CD4-positive, alpha-beta T cell (primary cell): ENCODE measurements around the gene PTDSS2. TPM values are rescaled to one million over a fixed set of nuclear protein-coding genes. Genes with fewer than 3 reads are reported as not detected.
A peak's percentile ranks its signal among the peaks of the same experiment; 100 is the strongest.

Experiments
- ATAC-seq: fragments of 200-7000 bp; cut with Tn5 transposase; one replicate; pipeline ENCODE4 v1.10.0; 2022; ENCODE audit warnings: mild to moderate bottlenecking; ENCODE audit not compliant: poor library complexity
- CTCF ChIA-PET: fragments of 350-600 bp; sonication (Branson Sonifier 250); formaldehyde crosslinking; loops from one replicate; lab custom pipeline; 2021; ENCODE audit warnings: antibody characterized with exemption, inconsistent platforms; lab: Charles Lee
- POLR2A ChIA-PET: fragments of 350-600 bp; sonication (Branson Sonifier 250); formaldehyde crosslinking; loops from one replicate; lab custom pipeline; 2021; ENCODE audit warnings: antibody characterized with exemption, inconsistent platforms; lab: Charles Lee
- DNase-seq, 14 experiments: peaks; one replicate each; pipeline ENCODE4 v3.0.0-alpha.2; 2013 to 2020; ENCODE audit warnings: mixed read lengths in 2 of 14
- H3K27ac ChIP-seq, 2 donors: one replicate each; pipeline versions ENCODE4 v1.5.1 to v1.7.0; 2013; ENCODE audit warnings: low read length in 2 of 2, low read depth in 1 of 2, mild to moderate bottlenecking in 1 of 2
- H3K27me3 ChIP-seq, 2 experiments: 1 replicate in 1 of 2; 2 replicates in 1 of 2; pipeline versions ENCODE4 v1.6.1 to v1.7.0; 2013; ENCODE audit warnings: low read length in 2 of 2, control low read depth in 1 of 2, mild to moderate bottlenecking in 1 of 2, moderate library complexity in 1 of 2; ENCODE audit not compliant: insufficient read depth in 2 of 2, control insufficient read depth in 1 of 2
- H3K36me3 ChIP-seq: one replicate; pipeline ENCODE4 v1.6.1; 2013; ENCODE audit warnings: low read length, control low read depth; ENCODE audit not compliant: insufficient read depth
- H3K4me1 ChIP-seq: one replicate; pipeline ENCODE4 v1.6.1; 2013; ENCODE audit warnings: low read length, control low read depth; ENCODE audit not compliant: insufficient read depth
- H3K4me3 ChIP-seq: one replicate; pipeline ENCODE4 v1.5.1; 2013; ENCODE audit warnings: mild to moderate bottlenecking, low read length, moderate library complexity
- H3K9me3 ChIP-seq, 2 experiments: 1 replicate in 1 of 2; 2 replicates in 1 of 2; pipeline versions ENCODE4 v1.6.1 to v1.7.0; 2013; ENCODE audit warnings: low read length in 2 of 2, mild to moderate bottlenecking in 2 of 2, control low read depth in 1 of 2, moderate library complexity in 1 of 2; ENCODE audit not compliant: control insufficient read depth in 1 of 2, insufficient read depth in 1 of 2
- H3K27ac Mint-ChIP-seq: one replicate; pipeline ENCODE4 v1.8.0; 2020; ENCODE audit warnings: mixed read lengths
- H3K27me3 Mint-ChIP-seq: one replicate; pipeline ENCODE4 v1.8.0; 2021; ENCODE audit warnings: mixed read lengths
- H3K36me3 Mint-ChIP-seq: one replicate; pipeline ENCODE4 v1.8.0; 2021; ENCODE audit warnings: low read depth, mixed read lengths
- H3K4me1 Mint-ChIP-seq: one replicate; pipeline ENCODE4 v1.8.0; 2021; ENCODE audit warnings: low read depth, mixed read lengths
- H3K4me3 Mint-ChIP-seq: one replicate; pipeline ENCODE4 v1.8.0; 2020; ENCODE audit warnings: mild to moderate bottlenecking, mixed read lengths
- H3K9me3 Mint-ChIP-seq: one replicate; pipeline ENCODE4 v1.8.0; 2020; ENCODE audit warnings: mixed read lengths
- intact Hi-C, 2 experiments: fragments of 100-400 bp; cut with DNase I in 1 of 2; cut with micrococcal nuclease in 1 of 2; formaldehyde crosslinking; loops; one replicate each; pipeline versions ENCODE4 v1.15.1 to v1.9.0; 2023 to 2025; cut with DNase I, micrococcal nuclease
- total RNA-seq, 174 experiments: library from RNA in 2 of 174; stranded (reverse) in 2 of 174; gene quantifications; one replicate each; pipeline ENCODE4 v1.2.3 and lab custom pipeline; 2021 to 2026
- TF ChIP-seq, protein P1 (sequence below): fragments of 200-600 bp; IDR thresholded peaks from one replicate; pipeline ENCODE4 v1.8.0; 2022; ENCODE audit warnings: antibody characterized with exemption, mild to moderate bottlenecking

PTDSS2 gene
- total RNA-seq, 2 experiments from 2014 or later: 15.2 to 18.4 TPM

DNA sequence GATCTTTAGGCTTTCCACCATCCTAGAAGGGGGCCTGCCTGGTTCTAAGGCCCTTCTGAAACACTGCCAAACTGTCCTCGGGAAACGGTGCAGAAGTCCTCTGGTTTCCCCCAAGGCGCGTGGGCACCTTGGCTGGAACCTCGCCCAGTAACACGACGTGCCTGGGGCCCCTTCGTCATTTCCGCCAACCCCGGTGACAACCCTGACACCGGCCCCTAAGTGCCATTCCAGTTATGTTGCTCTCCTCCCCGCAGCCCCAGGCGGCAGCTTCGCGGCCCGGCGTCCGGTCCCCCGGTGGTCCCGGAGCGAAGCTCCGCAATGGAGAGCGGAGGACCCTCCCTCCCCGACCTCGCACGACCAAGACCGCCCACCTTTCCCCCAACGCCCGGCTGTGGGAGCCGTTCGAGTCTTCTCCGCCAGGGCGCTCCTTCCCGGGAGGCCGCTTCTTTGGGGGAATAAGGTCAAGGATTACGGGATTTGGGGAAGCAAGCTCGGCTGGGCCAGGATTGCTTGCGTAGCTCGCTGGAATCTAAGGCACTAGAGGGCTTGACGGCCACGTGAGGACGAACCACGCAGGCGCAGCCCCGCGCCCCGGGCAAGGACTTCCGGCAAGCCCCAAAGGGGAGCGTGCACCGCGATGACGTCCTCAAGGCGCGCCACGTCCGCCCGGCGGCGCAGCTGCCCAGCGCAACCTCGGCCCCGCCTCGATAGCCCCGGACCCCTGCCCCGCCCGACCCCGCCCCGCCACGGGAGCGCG is 56.3 kb downstream of the PTDSS2 start:
- H3K4me3 ChIP-seq: peak overlapping the region; percentile 78
- no peaks in the 10 kb centered on the region for H3K9me3 Mint-ChIP-seq
- H3K36me3 Mint-ChIP-seq: peaks cover 27% of the 10 kb centered on the region
- peak overlapping the region; percentile 100 for H3K27ac Mint-ChIP-seq
- ATAC-seq (peak; percentile 67), DNase-seq (peak; percentile 93 to 99 (median 97))
- H3K4me1 Mint-ChIP-seq: peaks cover 24% of the 10 kb centered on the region
- TF ChIP-seq, protein P1, sequence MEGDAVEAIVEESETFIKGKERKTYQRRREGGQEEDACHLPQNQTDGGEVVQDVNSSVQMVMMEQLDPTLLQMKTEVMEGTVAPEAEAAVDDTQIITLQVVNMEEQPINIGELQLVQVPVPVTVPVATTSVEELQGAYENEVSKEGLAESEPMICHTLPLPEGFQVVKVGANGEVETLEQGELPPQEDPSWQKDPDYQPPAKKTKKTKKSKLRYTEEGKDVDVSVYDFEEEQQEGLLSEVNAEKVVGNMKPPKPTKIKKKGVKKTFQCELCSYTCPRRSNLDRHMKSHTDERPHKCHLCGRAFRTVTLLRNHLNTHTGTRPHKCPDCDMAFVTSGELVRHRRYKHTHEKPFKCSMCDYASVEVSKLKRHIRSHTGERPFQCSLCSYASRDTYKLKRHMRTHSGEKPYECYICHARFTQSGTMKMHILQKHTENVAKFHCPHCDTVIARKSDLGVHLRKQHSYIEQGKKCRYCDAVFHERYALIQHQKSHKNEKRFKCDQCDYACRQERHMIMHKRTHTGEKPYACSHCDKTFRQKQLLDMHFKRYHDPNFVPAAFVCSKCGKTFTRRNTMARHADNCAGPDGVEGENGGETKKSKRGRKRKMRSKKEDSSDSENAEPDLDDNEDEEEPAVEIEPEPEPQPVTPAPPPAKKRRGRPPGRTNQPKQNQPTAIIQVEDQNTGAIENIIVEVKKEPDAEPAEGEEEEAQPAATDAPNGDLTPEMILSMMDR: no peak
- peaks cover 18% of the 10 kb centered on the region for H3K36me3 ChIP-seq
- CTCF ChIA-PET: interaction anchor here (0.7 to 2.7 kb wide), 5 partner anchors 12 to 422 kb away, joined by 3 to 11 read pairs (median 4); partner anchors contain the start of gene PTDSS2
- H3K27me3 ChIP-seq: no peaks in the 10 kb centered on the region
- no peaks in the 10 kb centered on the region for H3K9me3 ChIP-seq
- H3K4me1 ChIP-seq: peaks cover 53% of the 10 kb centered on the region
- peak overlapping the region; percentile 97 for H3K4me3 Mint-ChIP-seq
- intact Hi-C loops: loop anchor here (1.0 to 10.0 kb wide), 7 partner anchors 52 to 299 kb away; partner anchors contain the start of genes PSMD13 (in 2 of the 2), PTDSS2 (in 2 of the 2), SIRT3 (in 2 of the 2) and BET1L (in 1 of the 2)
- POLR2A ChIA-PET: interaction anchor here (0.5 to 2.4 kb wide), 30 partner anchors 10 to 313 kb away, joined by 3 to 50 read pairs (median 4); partner anchors contain the start of genes ANO9, BET1L, HRAS and PHRF1
- H3K27me3 Mint-ChIP-seq: peaks cover 4% of the 10 kb centered on the region
- H3K27ac ChIP-seq: peak overlapping the region; percentile 100

DNA sequence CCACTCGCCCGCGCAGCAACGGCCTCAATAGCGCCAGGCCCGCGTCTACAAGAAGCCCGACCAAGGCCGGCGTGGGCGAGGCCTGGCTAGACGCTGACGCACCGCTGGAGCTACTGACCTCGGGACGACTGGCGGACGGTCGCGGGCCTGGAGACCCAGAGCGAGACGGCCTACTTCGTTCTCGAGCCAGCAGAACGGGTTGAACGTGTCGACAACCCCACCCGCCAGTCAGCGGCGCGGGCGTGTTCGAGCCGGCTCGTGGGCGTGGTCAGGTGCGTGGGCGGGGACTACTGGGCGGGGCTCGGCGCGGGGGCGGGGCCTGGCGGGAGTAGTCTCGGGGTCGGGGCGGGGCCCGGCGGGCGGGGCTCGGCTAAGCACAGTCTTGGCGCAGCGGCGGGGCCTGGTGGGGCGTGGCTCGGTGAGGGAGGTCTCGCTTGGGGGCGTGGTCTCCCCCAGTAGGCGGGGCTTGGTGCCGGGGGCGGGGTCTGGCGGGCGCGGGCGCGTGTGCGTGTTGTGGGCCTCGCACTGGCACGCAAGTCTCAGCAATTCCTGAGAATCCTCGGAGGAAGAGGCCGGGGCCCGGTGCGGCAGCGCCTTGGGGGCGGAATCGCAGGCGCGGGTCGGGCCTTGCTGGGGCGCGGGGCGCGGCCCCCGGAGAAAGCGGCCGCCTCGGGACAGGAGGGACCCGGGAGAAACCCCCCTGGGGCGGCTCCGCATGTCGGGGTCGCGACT is 57.1 kb downstream of the PTDSS2 start, which contains the start of gene RNH1:
RNH1 (minus strand) TSS at position 248 of the 732 bp plus-strand sequence. CDS start 5,080 bp downstream, outside the sequence.
- Histone ChIP-seq H3K4me1 (peaks cover 51% of the 10 kb centered on the region), H3K9me3 (no peaks in the 10 kb centered on the region), H3K4me3 (peak within 1 kb of the TSS; percentile 78), H3K27me3 (no peaks in the 10 kb centered on the region), H3K27ac (peak within 1 kb of the TSS; percentile 100), H3K36me3 (peaks cover 11% of the 10 kb centered on the region)
- intact Hi-C loops: loop anchor here (1.0 to 10.0 kb wide), 9 partner anchors 11 to 300 kb away; partner anchors contain the start of genes PSMD13 (in 2 of the 2), PTDSS2 (in 2 of the 2), SIRT3 (in 2 of the 2) and BET1L (in 1 of the 2)
- peak within 1 kb of the TSS; percentile 97 for H3K4me3 Mint-ChIP-seq
- peak within 1 kb of the TSS; percentile 100 for H3K27ac Mint-ChIP-seq
- ATAC-seq (peak; percentile 77), DNase-seq (peak; percentile 97 to 100 (median 99))
- peaks cover 31% of the 10 kb centered on the region for H3K36me3 Mint-ChIP-seq
- no peaks in the 10 kb centered on the region for H3K9me3 Mint-ChIP-seq
- TF ChIP-seq, protein P1: no peak
- peaks cover 4% of the 10 kb centered on the region for H3K27me3 Mint-ChIP-seq
- H3K4me1 Mint-ChIP-seq: peaks cover 24% of the 10 kb centered on the region
- ChIA-PET POLR2A (interaction anchor here (0.7 to 2.4 kb wide), 27 partner anchors 10 to 312 kb away, joined by 3 to 50 read pairs (median 6); partner anchors contain the start of genes ANO9, BET1L, HRAS and PHRF1), CTCF (interaction anchor here (1.1 to 2.7 kb wide), 4 partner anchors 11 to 100 kb away, joined by 3 to 11 read pairs (median 7); partner anchors contain the start of gene PTDSS2)
